Ureter (tissue), 1 donor: Measurements from ENCODE around the gene TOMM6. TPM values are rescaled to one million over a fixed set of nuclear protein-coding genes. Genes with fewer than 3 reads are reported as not detected.
"Not testable (repeated sequence)": the region's sequence is repeated elsewhere in the genome, so short reads cannot be mapped to it uniquely, and the experiment has no call there.

ENCODE experiments used
- DNase-seq: peaks from one replicate; pipeline ENCODE4 v3.0.0-alpha.2; 2020; ENCODE audit warnings: low spot score
- total RNA-seq: library from RNA; stranded (reverse); gene quantifications from one replicate; pipeline ENCODE4 v1.2.4, GENCODE V29; 2023
- donor health status: DM: yes; HTN: yes; CAD: no.

The TOMM6 gene
- total RNA-seq, 1 donor from 2014 or later: 209 TPM

DNA sequence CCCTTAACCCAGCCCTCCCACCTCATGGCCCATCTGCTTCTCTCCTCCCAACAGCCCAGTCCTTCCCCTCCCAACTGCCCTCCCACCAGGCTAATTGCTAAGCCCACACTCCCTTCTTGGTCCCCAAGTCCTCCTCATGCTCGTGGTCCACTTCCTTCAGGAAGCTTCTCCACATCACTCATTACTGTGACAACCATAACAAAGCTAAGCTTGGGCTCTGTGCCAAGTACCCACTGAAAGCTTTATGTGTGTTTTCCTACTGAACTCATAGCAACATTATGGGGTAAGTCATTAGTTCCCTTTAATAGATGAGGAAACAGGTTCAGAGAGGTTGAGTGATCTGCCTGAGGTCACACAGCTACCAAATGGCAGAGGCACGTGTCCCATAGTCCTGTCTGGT lies 24.0 kb upstream of the TOMM6 start:
- DNase-seq: no peak

DNA sequence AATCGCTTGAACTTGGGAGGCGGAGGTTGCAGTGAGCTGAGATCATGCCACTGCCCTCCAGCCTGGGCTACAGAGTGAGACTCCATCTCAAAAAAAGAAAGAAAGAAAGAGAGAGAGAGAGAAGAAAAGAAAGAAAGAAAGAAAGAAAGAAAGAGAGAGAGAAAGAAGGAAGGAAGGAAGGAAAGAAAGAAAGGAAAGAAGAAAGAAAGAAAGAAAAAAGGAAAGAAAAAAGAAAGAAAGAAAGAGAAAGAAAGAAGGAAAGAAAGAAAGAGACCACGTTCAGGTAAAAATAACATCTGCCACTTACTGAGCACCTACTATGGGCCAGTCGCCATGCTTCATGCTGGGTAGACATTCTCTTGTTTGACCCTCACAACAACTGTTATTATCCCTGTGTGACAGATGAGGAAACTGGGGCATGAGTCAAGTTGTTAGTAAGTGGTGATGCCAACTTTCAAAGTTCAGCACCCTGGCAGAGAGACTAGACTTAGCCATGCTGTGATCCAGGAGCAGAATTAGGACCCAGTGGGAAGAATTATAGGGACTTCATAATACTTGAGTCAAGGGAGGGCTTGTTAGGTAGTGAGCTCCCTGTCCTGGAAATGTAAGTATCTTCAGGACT lies 21.3 kb upstream of the TOMM6 start:
- not testable (repeated sequence) for DNase-seq

DNA sequence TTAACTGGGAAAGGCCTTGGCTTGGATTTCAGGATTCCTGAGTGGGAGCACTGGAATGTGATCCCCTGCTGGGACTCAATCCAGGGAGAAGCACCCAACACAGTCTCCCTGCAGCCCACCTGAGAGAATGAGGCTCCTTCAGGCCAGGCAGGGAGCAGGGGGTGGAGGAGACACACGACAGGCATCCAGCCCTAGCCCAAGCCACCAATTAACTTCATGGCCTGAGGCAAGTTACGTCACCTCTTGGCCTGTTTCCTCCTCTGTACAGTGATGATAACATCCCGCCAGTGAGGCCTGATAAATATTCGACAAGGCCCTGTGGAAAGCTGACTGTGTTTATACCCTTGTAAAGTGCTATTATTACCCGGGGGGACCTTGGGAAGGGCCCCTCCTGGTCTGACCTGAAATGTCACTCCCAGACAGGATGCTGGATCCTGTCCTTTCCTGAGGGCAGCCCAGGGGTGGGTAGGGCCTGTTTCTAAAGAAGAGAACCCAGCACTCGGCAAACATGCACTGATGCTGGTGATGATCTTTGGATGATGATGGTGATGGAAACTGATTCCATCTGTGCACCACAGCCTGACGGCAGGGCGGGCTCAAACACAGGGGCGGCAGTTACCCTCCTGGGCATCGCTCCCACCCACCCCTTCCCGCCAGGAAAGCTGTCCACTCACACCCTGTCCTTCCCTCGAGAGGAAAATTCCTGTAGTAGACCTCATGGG lies 20.2 kb upstream of the TOMM6 start:
- DNase-seq: peak; percentile 87

DNA sequence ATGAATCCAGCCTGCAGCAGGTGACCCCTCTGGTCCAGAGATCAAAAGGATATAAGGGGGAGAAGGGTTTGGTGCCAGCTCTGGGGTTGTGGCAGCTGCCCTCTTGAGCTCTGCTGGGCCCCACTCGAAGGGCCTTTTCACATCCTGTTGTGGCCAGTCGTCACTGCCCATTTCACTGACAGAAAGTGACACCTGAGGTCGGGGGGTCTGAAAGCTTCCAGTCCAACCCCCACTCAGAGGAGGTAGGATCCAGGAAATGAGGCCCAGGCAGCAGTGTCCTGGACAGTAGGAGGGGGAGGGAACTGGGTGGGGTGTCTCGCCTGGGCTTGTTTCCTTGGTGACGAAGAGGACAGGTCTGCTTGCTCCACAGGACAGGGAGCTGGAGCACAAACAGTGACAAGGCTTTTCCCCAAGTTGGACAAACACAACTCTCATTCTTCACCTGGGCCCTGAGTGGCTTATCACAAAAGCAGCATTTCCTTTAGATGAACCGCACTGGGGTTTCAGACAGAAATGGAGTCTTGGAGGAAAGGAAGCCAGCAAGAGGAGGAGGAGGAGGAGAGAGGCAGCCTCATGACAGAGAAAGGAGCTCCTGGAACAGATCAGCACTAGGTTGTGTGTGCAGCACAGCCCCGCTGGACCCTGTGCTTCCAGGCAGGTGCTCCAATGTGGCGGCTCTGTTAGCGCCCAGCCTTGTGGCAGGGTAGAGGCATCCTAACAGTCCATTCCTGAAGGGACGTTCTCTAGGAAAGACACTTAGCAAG lies 18.8 kb upstream of the TOMM6 start:
- peak; percentile 60 for DNase-seq

DNA sequence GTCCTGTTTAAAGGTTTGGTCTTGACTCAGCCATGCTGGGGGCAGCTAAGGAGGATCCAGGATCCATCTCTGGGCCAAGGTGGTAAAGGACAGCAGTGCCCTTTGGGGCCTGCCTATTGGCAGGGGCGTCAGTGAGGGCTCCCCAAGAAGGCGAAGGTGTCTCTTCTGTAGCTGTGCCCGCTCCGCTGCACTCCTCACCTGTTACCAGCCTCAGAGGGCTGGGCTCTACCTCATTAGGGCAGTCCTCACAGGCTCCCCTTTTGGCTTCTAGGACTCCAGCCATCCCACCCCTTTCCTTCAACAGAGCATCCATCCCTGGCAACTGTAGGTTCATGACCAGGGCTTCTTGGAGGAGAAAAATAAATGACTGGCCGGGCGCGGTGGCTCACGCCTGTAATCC lies 18.1 kb upstream of the TOMM6 start:
- no peak for DNase-seq

DNA sequence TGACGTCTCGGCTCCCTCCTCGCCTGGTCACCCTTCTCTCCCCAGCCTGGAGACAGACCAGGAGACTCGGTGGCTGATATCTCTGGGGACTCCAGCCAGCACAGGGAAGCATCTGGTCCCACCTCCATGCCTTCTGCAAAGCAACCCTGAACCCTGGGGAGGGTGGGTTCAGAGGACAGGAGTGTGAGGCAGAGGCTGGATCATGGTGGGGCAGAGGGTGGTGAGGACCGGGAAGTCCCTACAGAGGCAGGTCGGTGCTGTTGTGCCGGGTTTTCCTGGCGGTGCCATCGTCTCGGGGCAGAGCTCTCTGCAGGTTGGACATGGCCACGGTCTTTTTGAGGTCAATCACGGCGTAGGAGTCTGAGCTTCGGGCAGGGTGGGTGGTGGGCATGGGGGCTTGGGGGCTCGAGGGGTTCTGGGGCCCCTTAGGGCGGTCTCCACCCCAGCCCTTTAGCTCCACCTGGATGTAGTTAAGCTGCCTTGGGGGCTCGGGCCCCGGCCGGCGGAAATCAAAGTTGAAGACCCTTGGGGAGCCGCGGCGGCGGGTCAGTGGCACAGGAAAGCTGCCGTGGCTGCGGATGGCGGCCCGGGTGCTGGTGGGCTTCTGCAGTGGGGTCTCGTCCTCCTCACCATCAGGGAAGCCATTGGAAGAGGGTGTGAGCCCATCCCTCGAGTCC lies 17.0 kb upstream of the TOMM6 start:
- no peak for DNase-seq

DNA sequence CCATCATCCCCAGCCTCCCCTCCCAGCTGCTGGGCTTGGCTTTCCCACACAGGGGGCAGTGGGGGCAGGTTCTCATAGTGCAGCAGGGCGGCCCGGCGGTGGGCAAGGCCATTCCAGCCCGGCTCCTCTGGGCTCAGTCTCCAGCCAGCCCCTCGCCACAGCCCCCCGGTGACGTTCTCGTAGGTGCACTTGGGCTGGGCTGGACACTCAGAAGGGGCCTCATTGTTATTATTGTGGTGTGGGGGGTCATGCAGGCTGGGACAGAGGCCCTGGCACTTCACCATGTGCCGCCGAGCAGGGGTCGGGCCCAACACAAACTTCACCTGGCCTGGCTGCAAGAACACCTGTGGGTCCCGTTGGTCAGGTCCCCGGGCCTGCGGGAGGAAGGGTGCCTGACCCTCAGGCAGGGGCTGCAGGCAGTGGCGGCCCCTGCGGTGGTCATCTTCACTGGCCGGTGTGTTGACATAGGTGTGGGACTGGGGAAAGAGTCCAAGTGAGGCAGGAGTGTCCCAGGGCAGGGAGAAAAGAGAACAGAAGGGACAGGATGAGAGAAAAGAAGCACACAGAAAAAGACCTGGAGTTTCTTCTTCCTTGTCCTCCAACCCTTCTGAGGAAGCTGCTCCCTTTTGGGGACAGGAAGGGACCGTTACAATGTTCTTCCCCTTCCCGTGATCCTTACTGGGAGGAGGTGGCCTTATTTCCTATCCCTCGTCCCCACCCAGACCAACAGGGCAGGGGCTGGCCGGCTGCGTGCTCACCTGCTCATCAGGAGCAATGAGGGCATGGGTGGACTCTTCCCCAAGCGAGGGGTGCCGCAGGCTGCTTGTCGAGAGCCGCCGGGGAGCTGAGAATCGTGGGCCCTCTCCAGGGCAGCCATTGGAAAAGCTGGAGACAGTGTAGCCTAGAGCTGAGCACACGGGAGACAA lies 16.2 kb upstream of the TOMM6 start:
- no peak for DNase-seq

DNA sequence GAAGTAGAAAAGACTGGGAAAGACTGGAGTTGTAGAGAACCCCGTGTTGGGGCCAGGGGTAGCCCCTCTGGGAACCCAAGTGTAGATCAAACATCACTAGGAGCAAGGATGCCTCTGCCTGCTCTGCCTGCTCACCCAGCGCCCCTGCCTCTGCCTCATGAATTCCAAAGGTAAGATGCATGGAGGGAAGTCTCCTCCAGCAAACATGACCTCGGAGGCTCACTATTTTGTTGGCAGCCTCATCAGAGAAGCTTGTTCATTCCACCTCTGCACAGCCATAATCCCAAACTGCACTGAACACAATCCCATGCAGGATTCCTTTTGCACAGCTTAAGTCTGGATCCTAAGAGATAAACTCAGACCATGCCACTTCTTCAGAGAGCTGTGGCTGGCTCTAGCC lies 12.7 kb upstream of the TOMM6 start:
- no peak for DNase-seq

DNA sequence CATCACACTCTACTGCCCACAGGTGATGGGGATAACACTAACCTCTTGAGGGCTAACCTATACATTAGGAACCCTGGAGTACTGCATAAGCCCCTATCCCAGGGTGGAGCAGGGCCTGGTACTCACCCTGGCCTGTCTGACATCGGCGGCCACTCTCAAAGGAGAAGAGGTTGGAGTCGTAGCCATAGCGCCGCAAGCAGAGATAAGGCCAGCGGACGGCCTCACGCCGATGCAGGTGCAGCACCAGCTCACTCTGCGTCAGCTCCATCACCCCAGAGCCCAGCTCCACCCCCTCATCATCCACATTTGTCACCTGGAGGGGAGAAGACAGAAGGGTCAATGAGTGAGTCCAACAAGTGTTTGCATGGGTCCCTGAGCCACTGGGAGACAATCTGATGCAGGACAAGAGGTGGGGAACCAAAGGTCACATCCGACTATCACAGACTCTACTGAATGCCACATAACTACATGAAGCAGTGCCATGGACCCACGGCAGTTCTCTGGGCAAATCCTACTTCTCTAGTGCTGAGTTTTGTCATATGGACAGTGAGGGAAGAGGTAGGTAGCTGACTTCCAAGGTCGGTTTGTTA lies 12.1 kb upstream of the TOMM6 start:
- DNase-seq: no peak

DNA sequence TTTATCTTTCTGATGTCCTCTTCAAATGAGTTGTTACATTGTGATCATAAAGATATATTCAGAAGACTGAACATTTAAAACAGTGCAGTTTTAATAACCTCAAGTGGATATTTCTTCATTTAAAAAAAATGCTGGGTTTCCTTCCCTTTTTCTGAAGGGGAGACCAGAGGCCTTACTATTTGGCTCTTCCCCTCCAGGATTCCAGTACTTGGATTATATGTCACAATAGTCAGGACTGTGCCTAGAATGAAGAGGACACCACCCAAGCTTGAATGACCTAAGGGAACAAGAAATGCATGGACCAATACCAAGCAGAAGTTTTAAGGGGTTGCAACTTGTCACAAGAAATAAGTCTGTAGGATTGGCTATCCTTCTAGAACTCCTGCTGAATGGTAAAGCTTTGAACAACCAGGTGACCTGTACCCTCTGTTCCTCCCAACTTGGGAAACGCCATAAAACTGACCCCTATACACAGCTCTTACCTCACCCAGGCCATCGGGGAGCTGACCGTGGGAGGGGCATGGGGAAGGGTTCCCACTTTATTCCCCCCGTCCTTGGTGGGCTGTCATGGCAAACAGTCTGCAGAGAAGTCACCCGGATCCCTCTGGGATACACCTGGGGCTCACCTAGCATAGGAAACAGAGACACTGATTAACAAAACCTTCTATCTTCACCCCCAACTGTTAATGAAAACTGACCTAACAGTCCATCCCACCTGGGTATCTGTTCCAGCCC lies 9.8 kb upstream of the TOMM6 start:
- no peak for DNase-seq

DNA sequence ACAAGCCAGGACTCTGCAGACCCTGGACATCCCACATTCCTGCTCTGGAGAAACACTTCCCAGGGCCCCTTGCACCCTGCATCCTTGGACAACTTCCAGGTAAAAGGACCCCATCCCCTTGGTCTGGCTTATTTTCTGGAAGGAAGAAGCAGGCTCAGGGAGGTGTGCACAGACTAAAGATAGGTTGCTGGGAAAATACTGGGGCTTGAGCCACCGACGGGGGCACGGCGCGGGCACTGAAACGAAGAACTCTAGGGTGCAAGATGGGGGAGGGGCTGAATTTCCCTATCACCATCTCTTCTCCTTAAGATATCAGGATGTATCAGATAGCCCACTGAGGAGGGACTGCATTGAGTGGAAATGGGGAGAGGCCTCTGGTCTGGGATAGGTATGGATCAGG lies 8.6 kb upstream of the TOMM6 start:
- no peak for DNase-seq

DNA sequence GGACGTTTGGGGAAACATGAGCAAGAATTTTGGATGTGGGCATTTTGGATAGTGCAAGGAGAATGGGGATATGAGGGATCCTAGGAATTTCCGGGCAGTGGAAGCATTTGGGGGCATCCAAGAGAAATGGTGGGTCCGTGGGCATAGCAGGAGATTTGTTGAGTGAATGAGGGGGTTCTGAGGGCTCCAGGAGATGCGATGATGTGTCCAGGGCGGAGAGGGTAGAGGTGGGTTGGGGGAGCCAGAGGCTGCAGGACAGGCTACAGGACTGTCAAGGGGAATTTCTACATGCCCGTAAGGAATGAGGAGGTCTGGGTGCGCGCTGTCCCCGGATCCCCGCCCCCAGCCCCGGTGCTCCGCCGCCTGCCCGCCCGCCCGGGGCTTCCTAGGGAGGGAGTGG lies 8.2 kb upstream of the TOMM6 start:
- no peak for DNase-seq

DNA sequence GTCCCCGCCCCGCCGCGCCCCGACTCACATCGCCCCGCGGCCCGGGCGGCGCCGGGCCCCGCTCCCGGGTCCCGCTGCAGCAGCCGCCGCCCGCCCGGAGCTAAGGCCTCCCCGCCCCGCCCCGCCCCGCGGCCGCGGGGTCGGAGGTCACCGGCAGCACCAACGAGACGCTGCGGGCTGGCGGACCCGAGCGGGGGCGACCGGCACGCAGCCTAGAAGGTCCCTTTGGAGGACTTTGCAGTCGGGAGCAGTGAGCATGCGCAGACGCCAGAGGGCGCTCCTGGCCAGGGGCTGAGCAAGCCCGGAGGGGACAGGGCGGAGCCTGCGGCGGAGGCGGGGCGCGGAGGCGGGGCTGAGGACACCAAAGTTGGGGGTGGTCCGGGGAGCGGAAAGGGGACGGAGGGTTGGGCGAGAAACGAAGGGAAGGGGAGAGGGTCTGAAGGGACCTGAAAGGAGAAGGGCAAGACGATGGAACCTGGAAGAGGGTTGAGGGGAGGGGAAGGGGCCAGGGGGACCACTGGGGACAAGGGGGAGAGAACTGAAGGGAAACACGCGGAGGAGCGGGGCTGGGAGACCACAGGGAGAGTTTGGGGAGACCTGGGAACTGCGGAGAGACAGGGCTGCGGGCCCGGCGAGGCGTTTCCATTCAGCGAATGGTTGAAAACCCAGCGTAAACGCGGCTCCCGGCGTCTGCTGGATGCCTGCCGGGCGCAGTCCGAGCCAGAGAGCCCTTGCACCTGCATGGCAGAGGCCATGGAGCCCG lies 7.5 kb upstream of the TOMM6 start, which contains the start of gene FRS3:
Gene FRS3, minus strand, starts transcription at position 113 of the 763 bp plus-strand sequence. CDS start 2,913 bp downstream, outside the sequence.
- peak; percentile 99 for DNase-seq

DNA sequence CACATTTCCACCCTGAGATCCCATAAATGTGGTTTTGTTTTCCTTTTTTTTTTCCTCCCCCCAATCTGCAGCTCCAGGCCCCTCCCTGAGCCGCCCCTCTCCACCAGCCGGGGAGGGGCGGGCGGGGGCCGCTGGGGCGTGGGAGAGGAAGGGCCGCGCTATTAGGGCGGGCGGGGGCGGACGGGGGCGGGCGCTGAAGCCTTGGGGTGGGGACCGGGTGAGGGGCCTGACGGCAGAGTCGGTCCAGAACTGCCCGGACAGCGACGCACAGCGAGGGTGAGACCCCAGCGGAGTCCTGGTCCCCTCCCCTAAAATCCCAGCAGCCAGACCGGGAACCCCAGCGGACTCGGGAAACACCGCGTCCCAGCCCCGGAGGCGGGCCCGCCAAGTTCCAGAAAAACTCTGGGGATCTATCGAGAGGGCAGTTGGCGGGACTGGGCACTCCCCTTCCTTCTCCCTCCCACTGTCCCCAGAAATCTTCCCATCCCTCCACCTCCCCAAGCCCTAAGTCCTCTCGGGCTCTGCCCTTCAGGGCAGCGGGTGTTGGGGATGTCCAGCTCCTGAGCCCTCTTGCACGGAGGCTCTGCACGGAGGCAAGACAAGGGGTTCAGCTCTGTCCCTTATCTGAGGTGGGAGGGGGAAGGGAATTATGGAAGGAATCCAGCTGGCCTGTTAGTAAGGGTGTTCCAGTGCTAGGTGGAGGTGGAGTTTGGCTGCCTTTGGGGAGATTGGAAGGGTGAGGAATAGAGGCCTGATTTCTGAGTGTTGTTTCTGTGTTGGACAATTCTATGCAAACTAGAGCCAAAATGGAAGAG lies 6.7 kb upstream of the TOMM6 start, which contains the start of gene PRICKLE4:
Gene PRICKLE4, plus strand, starts transcription at position 232 of the 815 bp plus-strand sequence. CDS start 2,692 bp downstream, outside the sequence.
- no peak for DNase-seq

DNA sequence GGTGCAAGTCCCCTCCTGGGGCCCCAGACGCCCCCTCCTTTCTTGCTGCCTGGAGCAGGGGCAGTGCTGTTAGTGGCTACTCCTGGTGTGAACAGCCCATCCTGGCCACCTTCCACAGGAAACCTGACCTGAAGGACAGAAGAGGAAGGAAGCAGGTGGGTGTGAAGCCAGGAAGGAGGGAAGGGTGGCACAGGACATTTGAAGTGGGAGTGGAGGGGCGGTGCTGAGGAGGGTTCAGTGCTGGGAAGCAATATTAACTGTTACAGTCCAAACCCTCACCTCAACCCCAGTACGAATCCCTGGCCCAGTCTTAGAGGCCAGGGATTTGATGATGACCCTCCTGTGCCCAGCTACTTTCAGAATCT lies 6.1 kb upstream of the TOMM6 start:
- DNase-seq: no peak

DNA sequence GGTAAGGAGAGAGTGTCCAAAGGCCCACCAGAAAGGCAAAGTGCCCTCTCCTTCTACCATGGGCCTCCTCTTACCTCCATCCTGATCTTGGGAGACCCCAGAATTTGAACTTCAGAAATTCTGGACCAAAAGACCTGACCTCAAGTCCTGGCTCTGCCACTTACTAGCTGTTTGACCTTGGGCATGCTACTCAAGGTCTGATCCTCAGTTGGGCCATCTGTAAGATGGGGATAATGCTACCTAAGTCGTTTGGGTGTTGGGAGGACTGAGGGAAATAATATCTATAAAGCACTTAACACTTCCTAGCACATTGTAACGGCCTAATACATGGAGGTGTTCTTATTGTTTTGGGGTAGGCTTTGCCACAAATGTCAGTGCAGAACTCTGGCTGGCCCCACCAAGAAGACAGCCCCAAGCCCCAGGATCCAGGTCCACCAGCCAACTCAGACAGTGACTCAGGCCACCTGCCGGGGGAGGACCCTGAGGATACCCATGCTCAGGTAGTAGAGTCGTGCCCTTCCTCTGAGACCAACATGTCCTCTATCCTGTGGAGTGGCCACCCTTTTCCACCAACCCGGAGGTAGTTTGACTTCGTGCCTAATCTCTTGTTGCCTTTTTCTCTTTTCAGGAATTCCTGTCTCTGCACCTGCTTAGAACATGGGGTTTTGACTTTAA lies 4.3 kb upstream of the TOMM6 start:
- DNase-seq: no peak

DNA sequence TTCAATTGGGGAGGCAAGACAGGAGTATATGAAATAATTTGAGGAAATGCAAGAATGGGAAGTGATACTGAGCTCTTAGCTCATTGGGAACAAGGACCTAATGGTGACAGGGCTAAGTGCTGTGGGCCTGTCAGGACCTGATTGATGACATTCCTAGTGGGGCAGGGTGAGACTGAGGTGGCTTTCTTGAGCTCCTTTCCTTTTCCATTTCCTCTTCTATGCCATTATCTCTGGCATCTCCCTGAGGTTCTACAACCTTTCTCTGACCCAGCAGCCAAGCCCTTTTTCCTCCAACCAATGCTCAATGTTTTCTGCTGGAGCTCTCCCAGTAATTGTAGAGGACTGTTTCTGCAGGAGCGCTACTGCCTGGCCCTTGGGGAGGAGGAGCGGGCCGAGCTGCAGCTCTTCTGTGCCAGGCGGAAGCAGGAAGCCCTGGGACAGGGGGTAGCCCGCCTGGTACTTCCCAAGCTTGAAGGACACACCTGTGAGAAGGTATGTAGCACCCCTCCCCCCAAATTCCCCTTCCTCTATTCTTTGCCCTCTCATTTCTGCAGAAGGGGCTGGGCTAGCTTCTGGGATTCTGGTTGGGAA lies 2.8 kb upstream of the TOMM6 start:
- DNase-seq: peak; percentile 73
